ENCODE results near the gene GABRA5.
"Not testable (repeated sequence)": the region's sequence is repeated elsewhere in the genome, so short reads cannot be mapped to it uniquely, and the experiment has no call there.

GABRA5 gene

GRCh38 chr15:26866298-26867199 is at the start of gene GABRA5:
GABRA5 (plus strand) TSS chr15:26867062; CDS start chr15:26869249, 2,187 bp downstream.
- no peak for DNase-seq (ENCODE audit: low read depth in 3 of 3)

GRCh38 chr15:26831191-26831590 is 35.7 kb upstream of the GABRA5 start:
- DNase-seq (ENCODE audit: low read depth in 3 of 3): not testable (repeated sequence)

GRCh38 chr15:26831951-26832350 is 34.9 kb upstream of the GABRA5 start:
- no peak for DNase-seq (ENCODE audit: low read depth in 3 of 3)

- DNase-seq (ENCODE audit: low read depth in 3 of 3): no peak
Measured at GRCh38 chr15:26838742-26839460, 28.0 kb upstream of the GABRA5 start.

- DNase-seq (ENCODE audit: low read depth in 3 of 3): no peak
Measured at GRCh38 chr15:26841514-26841913, 25.3 kb upstream of the GABRA5 start.

GRCh38 chr15:26841941-26842340 is 24.9 kb upstream of the GABRA5 start:
- DNase-seq (ENCODE audit: low read depth in 3 of 3): no peak

GRCh38 chr15:26842391-26842790 is 24.5 kb upstream of the GABRA5 start:
- DNase-seq (ENCODE audit: low read depth in 3 of 3): no peak

- no peak for DNase-seq (ENCODE audit: low read depth in 3 of 3)
Measured at GRCh38 chr15:26844901-26845300, 22.0 kb upstream of the GABRA5 start.

GRCh38 chr15:26848498-26848897 is 18.4 kb upstream of the GABRA5 start:
- no peak for DNase-seq (ENCODE audit: low read depth in 3 of 3)

GRCh38 chr15:26850161-26850560 is 16.7 kb upstream of the GABRA5 start:
- DNase-seq (ENCODE audit: low read depth in 3 of 3): no peak

- no peak for DNase-seq (ENCODE audit: low read depth in 3 of 3)
Measured at GRCh38 chr15:26852980-26853379, 13.9 kb upstream of the GABRA5 start.

GRCh38 chr15:26854435-26854834 is 12.4 kb upstream of the GABRA5 start:
- no peak for DNase-seq (ENCODE audit: low read depth in 3 of 3)

- DNase-seq (ENCODE audit: low read depth in 3 of 3): no peak
Measured at GRCh38 chr15:26864664-26865191, 2.1 kb upstream of the GABRA5 start.

GRCh38 chr15:26867200-26868007 is 542 bp downstream of the GABRA5 start:
- DNase-seq (ENCODE audit: low read depth in 3 of 3): no peak

GRCh38 chr15:26868029-26868685 is 1.3 kb downstream of the GABRA5 start:
- DNase-seq (ENCODE audit: low read depth in 3 of 3): no peak

- DNase-seq (ENCODE audit: low read depth in 3 of 3): no peak
Measured at GRCh38 chr15:26869628-26870027, 2.8 kb downstream of the GABRA5 start.

GRCh38 chr15:26870346-26870745 is 3.5 kb downstream of the GABRA5 start:
- no peak for DNase-seq (ENCODE audit: low read depth in 3 of 3)

- no peak for DNase-seq (ENCODE audit: low read depth in 3 of 3)
Measured at GRCh38 chr15:26872206-26872605, 5.3 kb downstream of the GABRA5 start.

- no peak for DNase-seq (ENCODE audit: low read depth in 3 of 3)
Measured at GRCh38 chr15:26873846-26874245, 7.0 kb downstream of the GABRA5 start.

GRCh38 chr15:26874774-26875475 is 8.1 kb downstream of the GABRA5 start:
- DNase-seq (ENCODE audit: low read depth in 3 of 3): no peak

- DNase-seq (ENCODE audit: low read depth in 3 of 3): no peak
Measured at GRCh38 chr15:26875476-26875850, 8.6 kb downstream of the GABRA5 start.

All from stimulated activated CD4-positive, alpha-beta T cell treated with anti-CD3 and anti-CD28 coated beads, TNF-alpha, amount 100 ng/mL, for 48 hours (primary cell).